OCI-LY7 (cell line): ENCODE results near the gene MAPRE3. TPM values are rescaled to one million over a fixed set of nuclear protein-coding genes. Genes with fewer than 3 reads are reported as not detected.

Experiments
- BruUV-seq: library from RNA; stranded (reverse); fragments of 400-500 nt; replicated peaks from 2 replicates; lab custom pipeline; 2021; lab: Mats Ljungman, UMichigan
- CTCF ChIA-PET: fragments of 300-600 bp; sonication (Branson Sonifier 250); formaldehyde crosslinking; loops from one replicate; lab custom pipeline; 2022; ENCODE audit warnings: antibody characterized with exemption; ENCODE audit not compliant: unreplicated experiment; lab: Charles Lee
- POLR2A ChIA-PET: fragments of 300-600 bp; sonication (Branson Sonifier 250); formaldehyde crosslinking; loops from one replicate; lab custom pipeline; 2022; ENCODE audit warnings: antibody characterized with exemption; lab: Charles Lee
- DNase-seq: peaks from one replicate; pipeline ENCODE4 v3.0.0-alpha.2; 2015; ENCODE audit warnings: low spot score
- H2AFZ ChIP-seq: fragments of 200-600 bp; sonication (generic), shearing (Covaris generic); 2 replicates; pipeline ENCODE4 v1.6.1; 2014; ENCODE audit warnings: mild to moderate bottlenecking, antibody characterized with exemption, low read length, moderate library complexity
- H3K27ac ChIP-seq: fragments of 200-600 bp; sonication (generic); 2 replicates; pipeline ENCODE4 v1.5.1; 2014; ENCODE audit warnings: mixed run types, low read depth, mild to moderate bottlenecking, moderate library complexity, low read length, inconsistent platforms; ENCODE audit not compliant: poor library complexity, severe bottlenecking
- H3K36me3 ChIP-seq: fragments of 200-600 bp; sonication (generic); 2 replicates; pipeline ENCODE4 v1.6.1; 2014; ENCODE audit warnings: mild to moderate bottlenecking, antibody characterized with exemption, low read length, moderate library complexity, mixed read lengths; ENCODE audit not compliant: insufficient read depth
- H3K4me1 ChIP-seq: fragments of 200-600 bp; sonication (generic); 2 replicates; pipeline ENCODE4 v1.5.1; 2014; ENCODE audit warnings: mild to moderate bottlenecking, low read length; ENCODE audit not compliant: insufficient read depth, poor library complexity, severe bottlenecking
- H3K4me2 ChIP-seq: fragments of 200-600 bp; sonication (generic); 2 replicates; pipeline ENCODE4 v1.6.1; 2014; ENCODE audit warnings: mild to moderate bottlenecking, low read length
- H3K4me3 ChIP-seq: fragments of 200-600 bp; sonication (generic); 2 replicates; pipeline ENCODE4 v1.5.1; 2014; ENCODE audit warnings: mild to moderate bottlenecking, low read depth, low read length; ENCODE audit not compliant: poor library complexity, severe bottlenecking
- H3K79me2 ChIP-seq: fragments of 200-600 bp; sonication (generic); 2 replicates; pipeline ENCODE4 v1.6.1; 2016; ENCODE audit warnings: low read depth, mild to moderate bottlenecking, low read length, moderate library complexity, mixed read lengths; ENCODE audit not compliant: insufficient read depth
- H3K9me2 ChIP-seq: fragments of 200-600 bp; sonication (generic); 2 replicates; pipeline ENCODE4 v1.6.1; 2016; ENCODE audit warnings: mild to moderate bottlenecking, low read length, mixed read lengths; ENCODE audit not compliant: insufficient read depth
- H3K9me3 ChIP-seq: fragments of 200-600 bp; sonication (generic); 2 replicates; pipeline ENCODE4 v1.6.1; 2014; ENCODE audit warnings: mild to moderate bottlenecking, mixed run types, low read length, mixed read lengths
- H4K20me1 ChIP-seq: fragments of 200-600 bp; sonication (generic); 2 replicates; pipeline ENCODE4 v1.6.1; 2014; ENCODE audit warnings: mild to moderate bottlenecking, antibody characterized with exemption, low read length, moderate library complexity, mixed read lengths; ENCODE audit not compliant: insufficient read depth
- EZH2phosphoT487 ChIP-seq: fragments of 200-600 bp; sonication (generic); IDR thresholded peaks from 2 replicates; pipeline ENCODE4 v1.6.1; 2018; ENCODE audit warnings: low read depth, borderline replicate concordance, mild to moderate bottlenecking, mixed run types, antibody characterized with exemption, low read length, moderate library complexity, mixed read lengths
- intact Hi-C: fragments of 100-400 bp; cut with micrococcal nuclease; formaldehyde crosslinking; loops from one replicate; pipeline ENCODE4 v1.10.0; 2022; ENCODE audit not compliant: unreplicated experiment
- total RNA-seq, 2 experiments: library from RNA; depleted of rRNA in 1 of 2; stranded (reverse); fragments of >200 nt in 1 of 2; shearing (Covaris generic) in 1 of 2; gene quantifications; 2 replicates each; pipeline ENCODE4 v1.2.3, GENCODE V29; 2014 to 2022
- TF ChIP-seq, protein P1 (sequence below): fragments of 200-600 bp; sonication (generic); conservative IDR thresholded peaks from 2 replicates; pipeline ENCODE4 v1.5.1; 2014; ENCODE audit warnings: mild to moderate bottlenecking, antibody characterized with exemption, low read length, moderate library complexity, mixed read lengths

MAPRE3 gene
- total RNA-seq, 2 experiments from 2014 or later, result not detected

GRCh38 chr2:26925100-26925791 is 45.2 kb upstream of the MAPRE3 start:
- no TSS peak for BruUV-seq
- no peaks in the 10 kb centered on the region for H3K79me2 ChIP-seq
- H3K4me1 ChIP-seq, result no peaks in the 10 kb centered on the region
- DNase-seq, result no peak
- ChIA-PET CTCF (no interaction called here), POLR2A (no interaction called here)
- no peaks in the 10 kb centered on the region for H3K9me2 ChIP-seq
- H4K20me1 ChIP-seq, result no peaks in the 10 kb centered on the region
- H3K4me2 ChIP-seq, result no peak overlapping the region
- H3K27ac ChIP-seq, result no peak overlapping the region
- no peak for TF ChIP-seq EZH2phosphoT487
- TF ChIP-seq, protein P1, sequence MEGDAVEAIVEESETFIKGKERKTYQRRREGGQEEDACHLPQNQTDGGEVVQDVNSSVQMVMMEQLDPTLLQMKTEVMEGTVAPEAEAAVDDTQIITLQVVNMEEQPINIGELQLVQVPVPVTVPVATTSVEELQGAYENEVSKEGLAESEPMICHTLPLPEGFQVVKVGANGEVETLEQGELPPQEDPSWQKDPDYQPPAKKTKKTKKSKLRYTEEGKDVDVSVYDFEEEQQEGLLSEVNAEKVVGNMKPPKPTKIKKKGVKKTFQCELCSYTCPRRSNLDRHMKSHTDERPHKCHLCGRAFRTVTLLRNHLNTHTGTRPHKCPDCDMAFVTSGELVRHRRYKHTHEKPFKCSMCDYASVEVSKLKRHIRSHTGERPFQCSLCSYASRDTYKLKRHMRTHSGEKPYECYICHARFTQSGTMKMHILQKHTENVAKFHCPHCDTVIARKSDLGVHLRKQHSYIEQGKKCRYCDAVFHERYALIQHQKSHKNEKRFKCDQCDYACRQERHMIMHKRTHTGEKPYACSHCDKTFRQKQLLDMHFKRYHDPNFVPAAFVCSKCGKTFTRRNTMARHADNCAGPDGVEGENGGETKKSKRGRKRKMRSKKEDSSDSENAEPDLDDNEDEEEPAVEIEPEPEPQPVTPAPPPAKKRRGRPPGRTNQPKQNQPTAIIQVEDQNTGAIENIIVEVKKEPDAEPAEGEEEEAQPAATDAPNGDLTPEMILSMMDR, result no peak
- no peak overlapping the region for H2AFZ ChIP-seq
- no peaks in the 10 kb centered on the region for H3K36me3 ChIP-seq
- no peak overlapping the region for H3K4me3 ChIP-seq
- intact Hi-C loops, result no loop called here
- H3K9me3 ChIP-seq, result no peaks in the 10 kb centered on the region

DNA sequence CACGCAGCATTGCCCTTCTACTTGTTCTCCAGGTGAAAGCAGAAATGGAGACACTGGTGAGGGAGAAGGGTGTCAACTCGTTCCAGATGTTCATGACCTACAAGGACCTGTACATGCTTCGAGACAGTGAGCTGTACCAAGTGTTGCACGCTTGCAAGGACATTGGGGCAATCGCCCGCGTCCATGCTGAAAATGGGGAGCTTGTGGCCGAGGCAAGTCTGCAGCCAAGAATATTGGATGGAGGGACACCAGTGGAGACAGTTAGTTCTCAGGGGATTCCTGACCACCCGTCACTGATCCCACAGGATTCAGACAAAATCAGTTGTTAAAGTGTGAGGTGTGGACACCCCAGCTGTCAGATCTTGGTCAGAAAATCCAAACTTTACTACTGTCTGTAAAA is 43.2 kb upstream of the MAPRE3 start:
- no peak overlapping the region for H2AFZ ChIP-seq
- no TSS peak for BruUV-seq
- H3K9me3 ChIP-seq, result no peaks in the 10 kb centered on the region
- H3K36me3 ChIP-seq, result no peaks in the 10 kb centered on the region
- H3K4me1 ChIP-seq, result no peaks in the 10 kb centered on the region
- no peaks in the 10 kb centered on the region for H3K9me2 ChIP-seq
- ChIA-PET CTCF (no interaction called here), POLR2A (interaction anchor here (0.9 kb wide), 1 partner anchor 187 kb away, joined by 4 read pairs; no protein-coding TSS in a partner anchor)
- H3K79me2 ChIP-seq, result no peaks in the 10 kb centered on the region
- intact Hi-C loops, result no loop called here
- TF ChIP-seq, protein P1, result no peak
- TF ChIP-seq EZH2phosphoT487, result no peak
- H3K4me2 ChIP-seq, result no peak overlapping the region
- H3K4me3 ChIP-seq, result no peak overlapping the region
- H3K27ac ChIP-seq, result no peak overlapping the region
- no peaks in the 10 kb centered on the region for H4K20me1 ChIP-seq
- no peak for DNase-seq

- ChIA-PET CTCF (interaction anchor here (0.6 kb wide), 1 partner anchor 324 kb away, joined by 3 read pairs; no protein-coding TSS in a partner anchor), POLR2A (no interaction called here)
- intact Hi-C loops, result no loop called here
- H3K4me3 ChIP-seq, result no peak overlapping the region
- H3K4me1 ChIP-seq, result no peaks in the 10 kb centered on the region
- no peaks in the 10 kb centered on the region for H3K9me3 ChIP-seq
- no peak overlapping the region for H2AFZ ChIP-seq
- H3K36me3 ChIP-seq, result no peaks in the 10 kb centered on the region
- H3K4me2 ChIP-seq, result no peak overlapping the region
- H4K20me1 ChIP-seq, result no peaks in the 10 kb centered on the region
- no peaks in the 10 kb centered on the region for H3K79me2 ChIP-seq
- no TSS peak for BruUV-seq
- DNase-seq, result no peak
- H3K27ac ChIP-seq, result no peak overlapping the region
- no peaks in the 10 kb centered on the region for H3K9me2 ChIP-seq
- TF ChIP-seq EZH2phosphoT487, result no peak
- TF ChIP-seq, protein P1, result no peak
Measured at GRCh38 chr2:26932974-26933373, 37.5 kb upstream of the MAPRE3 start.
